Omental fat pad (tissue), 4 donors: ENCODE results near the gene PRR13. TPM values are rescaled to one million over a fixed set of nuclear protein-coding genes. Genes with fewer than 3 reads are reported as not detected.

Source experiments
- ATAC-seq: fragments of 150-250 bp; one replicate; pipeline ENCODE4 v1.9.1; 2016; ENCODE audit warnings: mild to moderate bottlenecking, moderate library complexity; ENCODE audit not compliant: low FRiP score
- DNase-seq: peaks from one replicate; pipeline ENCODE4 v3.0.0-alpha.2; 2019; ENCODE audit warnings: low spot score
- CTCF ChIP-seq, 3 donors: fragments of 450-650 bp; IDR thresholded peaks; one replicate each; pipeline ENCODE4 v1.5.1; 2016 to 2017; ENCODE audit warnings: antibody characterized with exemption in 3 of 3, mild to moderate bottlenecking in 3 of 3, moderate library complexity in 2 of 3
- total RNA-seq, 4 donors: library from RNA; depleted of rRNA; stranded (reverse); fragments of >200 nt; gene quantifications; one replicate each; pipeline ENCODE4 v1.1.0, GENCODE V29; 2016

The PRR13 gene
- total RNA-seq, 4 donors from 2014 or later = 42.9 to 72.6 (median 60.4) TPM

GRCh38 chr12:53461059-53461458 is 19.5 kb downstream of the PRR13 start:
- no peak for ATAC-seq
- TF ChIP-seq CTCF (IDR thresholded peaks at IDR 0.05) = no peak
- no peak for DNase-seq

GRCh38 chr12:53461591-53461990 is 20.1 kb downstream of the PRR13 start:
- DNase-seq = no peak
- TF ChIP-seq CTCF (IDR thresholded peaks at IDR 0.05) = no peak
- ATAC-seq = no peak

- TF ChIP-seq CTCF (IDR thresholded peaks at IDR 0.05) = no peak
- no peak for DNase-seq
- ATAC-seq = no peak
Observed at GRCh38 chr12:53462935-53463334, 21.4 kb downstream of the PRR13 start.

GRCh38 chr12:53463802-53464560 is 22.4 kb downstream of the PRR13 start:
- ATAC-seq = no peak
- DNase-seq = no peak

GRCh38 chr12:53464685-53465418 is 23.3 kb downstream of the PRR13 start:
- no peak for DNase-seq
- no peak for ATAC-seq

More at GRCh38 chr12:53463802-53464560, 22.4 kb downstream of the PRR13 start:
- TF ChIP-seq CTCF (IDR thresholded peaks at IDR 0.05) = no peak

GRCh38 chr12:53465679-53466078 is 24.1 kb downstream of the PRR13 start:
- ATAC-seq (no peak), DNase-seq (no peak)
- TF ChIP-seq CTCF (IDR thresholded peaks at IDR 0.05) = no peak

More at GRCh38 chr12:53464685-53465418, 23.3 kb downstream of the PRR13 start:
- TF ChIP-seq CTCF (IDR thresholded peaks at IDR 0.05) = no peak
